ENCODE data around the gene RDH5. TPM values are rescaled to one million over a fixed set of nuclear protein-coding genes. Genes with fewer than 3 reads are reported as not detected.

RDH5 gene
- total and polyA plus RNA-seq, 8 donors = 1.3 to 12.6 (median 3.4) TPM

DNA sequence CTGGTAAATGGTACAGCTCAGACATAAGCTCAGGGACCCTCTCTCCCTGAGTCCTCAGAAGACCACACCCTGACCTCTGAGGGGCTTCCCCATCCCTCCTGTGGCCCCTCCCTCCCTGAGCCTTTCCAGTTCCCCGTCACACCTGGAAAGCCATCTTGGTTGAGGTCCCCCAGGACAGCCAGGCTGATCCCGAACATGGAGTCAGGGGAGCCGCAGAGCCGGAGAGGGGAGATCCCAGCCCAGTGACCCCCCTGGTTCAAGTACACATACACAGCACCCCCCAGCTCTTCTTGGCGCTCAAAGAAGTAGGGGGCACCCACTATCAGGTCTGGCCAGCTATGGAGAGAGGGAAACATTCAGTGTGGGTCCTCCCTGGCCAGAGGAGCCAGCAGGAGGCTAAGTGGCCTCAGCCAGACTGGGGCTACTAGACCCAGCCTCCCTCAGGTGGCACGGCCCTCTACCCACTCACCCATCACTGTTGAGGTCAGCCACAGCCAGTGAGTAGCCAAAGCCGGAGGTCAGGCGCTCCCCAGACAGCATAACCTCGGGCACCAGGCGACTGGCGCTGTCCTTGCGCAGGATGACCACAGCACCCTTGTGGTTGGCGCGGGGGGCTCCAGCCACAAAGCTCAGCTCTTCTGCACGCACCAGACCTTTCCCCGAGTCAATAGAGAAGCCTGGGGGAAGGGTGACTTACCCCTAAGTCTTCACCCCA, 21.8 kb upstream of the RDH5 start:
- FAIRE-seq = no peak
- Histone ChIP-seq H3K27me3 (no peaks in the 10 kb centered on the region), H3K27ac (no peak overlapping the region), H3K9me3 (no peaks in the 10 kb centered on the region), H3K4me1 (no peaks in the 10 kb centered on the region), H3K36me3 (no peaks in the 10 kb centered on the region), H3K4me3 (no peak overlapping the region)
- intact Hi-C loops (cut with DNase I) = no loop called here
- TF ChIP-seq CTCF (IDR thresholded peaks at IDR 0.05) = no peak
- DNase-seq = peak in 1 of 6 donors; percentile 35
- ATAC-seq = no peak
- WGBS, 2 donors = 82 to 85% methylated on average over 16 of the region's 16 CpGs

DNA sequence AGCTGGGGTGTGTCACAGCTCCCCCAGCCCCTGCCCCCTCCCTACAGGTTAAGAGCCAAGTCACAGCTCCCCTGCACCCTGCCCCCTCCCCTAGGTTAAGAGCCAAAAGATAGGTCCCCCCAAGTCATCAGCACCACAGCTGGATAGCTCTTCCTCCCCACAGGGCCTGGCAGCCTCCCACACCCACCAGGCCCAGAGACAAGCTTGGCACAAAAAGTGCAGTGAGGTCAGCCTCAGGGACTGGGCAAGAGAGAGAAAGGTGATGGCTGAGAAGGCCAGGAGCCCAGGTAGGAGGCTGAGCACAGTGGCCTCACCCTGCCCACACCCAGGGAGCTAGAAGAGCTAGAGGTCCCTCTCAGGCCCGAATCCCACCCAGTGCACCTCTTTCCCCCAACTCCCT, 21.2 kb upstream of the RDH5 start:
- Histone ChIP-seq H3K4me3 (no peak overlapping the region), H3K4me1 (no peaks in the 10 kb centered on the region), H3K27ac (no peak overlapping the region), H3K9me3 (no peaks in the 10 kb centered on the region), H3K27me3 (no peaks in the 10 kb centered on the region), H3K36me3 (no peaks in the 10 kb centered on the region)
- no peak for TF ChIP-seq CTCF (IDR thresholded peaks at IDR 0.05)
- intact Hi-C loops (cut with DNase I) = no loop called here
- ATAC-seq = no peak
- 83 to 89% methylated on average over 1 of the region's 1 CpG for WGBS, 2 donors
- DNase-seq = peak in 1 of 6 donors; percentile 7
- FAIRE-seq = no peak

GRCh38 chr12:55699471-55700055, 20.6 kb upstream of the RDH5 start:
- no peak for TF ChIP-seq CTCF (IDR thresholded peaks at IDR 0.05)
- no peaks in the 10 kb centered on the region for H3K4me1 ChIP-seq
- no peaks in the 10 kb centered on the region for H3K9me3 ChIP-seq
- WGBS, 2 donors = 58 to 62% methylated on average over 5 of the region's 5 CpGs
- DNase-seq (peak in 1 of 6 donors; percentile 23), FAIRE-seq (no peak), ATAC-seq (no peak)
- H3K4me3 ChIP-seq = no peak overlapping the region
- no peak overlapping the region for H3K27ac ChIP-seq
- intact Hi-C loops (cut with DNase I) = no loop called here
- H3K27me3 ChIP-seq = no peaks in the 10 kb centered on the region
- no peaks in the 10 kb centered on the region for H3K36me3 ChIP-seq

GRCh38 chr12:55700255-55701018, 19.8 kb upstream of the RDH5 start:
- Histone ChIP-seq H3K27ac (no peak overlapping the region), H3K4me3 (no peak overlapping the region), H3K9me3 (no peaks in the 10 kb centered on the region), H3K27me3 (no peaks in the 10 kb centered on the region), H3K36me3 (no peaks in the 10 kb centered on the region), H3K4me1 (no peaks in the 10 kb centered on the region)
- WGBS, 2 donors = 77 to 82% methylated on average over 21 of the region's 21 CpGs
- ATAC-seq = no peak
- peak in 1 of 6 donors; percentile 50 for DNase-seq
- FAIRE-seq = no peak
- intact Hi-C loops (cut with DNase I) = no loop called here
- no peak for TF ChIP-seq CTCF (IDR thresholded peaks at IDR 0.05)

All from pancreas (tissue), 10 donors.